ENCODE data around the gene NMNAT1. TPM values are rescaled to one million over a fixed set of nuclear protein-coding genes. Genes with fewer than 3 reads are reported as not detected.
"Not testable (repeated sequence)": the region's sequence is repeated elsewhere in the genome, so short reads cannot be mapped to it uniquely, and the experiment has no call there.

Gene NMNAT1
- total RNA-seq, 1 experiment from 2014 or later: 8.5 TPM

DNA sequence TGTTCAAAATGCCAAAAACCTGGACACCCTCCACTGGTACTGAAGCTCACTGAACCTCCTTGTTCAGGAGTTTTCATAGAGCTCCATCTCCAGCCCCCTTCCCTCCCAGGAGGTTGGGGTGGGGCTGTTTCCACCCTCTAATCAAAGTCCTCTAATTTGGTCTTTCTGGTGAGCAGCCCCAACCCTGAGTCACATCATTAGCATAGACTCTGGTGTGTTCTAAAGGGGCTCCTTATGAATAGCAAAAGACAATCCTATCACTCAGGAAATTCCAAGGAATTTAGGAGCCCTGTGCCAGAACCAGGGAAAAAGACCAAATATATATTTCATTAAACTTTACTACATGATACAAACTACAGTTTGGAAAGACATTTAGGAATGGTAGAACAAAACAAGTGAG lies 76.3 kb downstream of the NMNAT1 start:
- DNase-seq (ENCODE audit: low read depth): no peak

GRCh38 chr1:10020086-10020485 lies 76.8 kb downstream of the NMNAT1 start:
- no peak for DNase-seq (ENCODE audit: low read depth)

DNA sequence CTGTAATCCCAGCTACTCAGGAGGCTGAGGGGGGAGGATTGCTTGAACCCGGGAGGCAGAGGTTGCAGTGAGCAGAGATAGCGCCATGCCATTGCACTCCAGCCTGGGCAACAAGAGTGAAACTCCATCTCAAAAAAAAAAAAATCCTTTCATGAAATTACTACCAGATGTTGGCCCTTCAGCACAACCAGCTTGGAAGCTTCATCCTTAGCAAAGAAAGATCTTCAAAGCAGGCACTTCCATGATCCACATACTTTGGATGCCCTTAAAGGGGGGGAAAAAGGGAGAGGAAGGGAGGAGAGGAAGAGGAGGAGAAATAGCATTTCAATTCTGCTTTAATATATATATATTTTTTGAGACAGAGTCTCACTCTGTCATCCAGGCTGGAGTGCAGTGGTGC lies 77.4 kb downstream of the NMNAT1 start:
- not testable (repeated sequence) for DNase-seq (ENCODE audit: low read depth)

DNA sequence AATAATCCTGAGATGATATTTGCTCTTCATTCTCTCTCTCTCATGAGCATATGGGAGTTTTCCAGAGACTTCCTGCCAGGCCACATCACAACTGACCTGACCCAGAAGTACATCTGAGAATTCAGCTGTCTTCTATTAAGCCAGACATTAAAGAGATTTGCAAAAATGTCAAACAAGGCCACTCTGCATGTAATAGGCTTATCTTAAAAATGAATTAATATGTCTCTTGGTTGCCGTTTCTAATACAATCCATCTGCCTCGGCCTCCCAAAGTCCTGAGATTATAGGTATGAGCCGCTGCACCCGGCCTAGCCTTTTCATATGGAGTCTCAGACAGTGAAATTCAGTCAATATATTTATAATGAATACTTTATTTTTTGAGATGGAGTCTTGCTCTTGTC lies 78.7 kb downstream of the NMNAT1 start:
- not testable (repeated sequence) for DNase-seq (ENCODE audit: low read depth)

GRCh38 chr1:10022656-10023055 lies 79.4 kb downstream of the NMNAT1 start:
- no peak for DNase-seq (ENCODE audit: low read depth)

- no peak for DNase-seq (ENCODE audit: low read depth)
These were observed 82.1 kb downstream of the NMNAT1 start for GRCh38 chr1:10025354-10025753.

DNA sequence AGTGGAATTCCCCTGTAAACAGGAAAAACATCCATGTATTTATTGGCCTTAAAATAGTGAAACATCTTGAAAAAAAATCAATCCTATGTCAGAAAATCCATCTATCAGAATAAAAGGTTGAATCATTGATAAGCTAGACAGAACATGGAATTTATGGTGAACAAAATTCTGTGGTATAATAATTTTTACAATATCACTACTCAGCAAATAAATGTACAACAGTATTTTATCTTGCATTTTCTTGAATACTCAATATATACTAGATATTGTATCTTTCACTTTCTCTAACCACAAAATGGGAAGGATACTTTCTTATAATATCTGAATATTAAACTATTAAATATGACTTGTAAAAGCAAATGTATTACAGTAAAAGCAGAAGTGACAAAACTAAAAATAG lies 83.8 kb downstream of the NMNAT1 start:
- DNase-seq (ENCODE audit: low read depth): no peak

GRCh38 chr1:10028956-10029500 lies 85.8 kb downstream of the NMNAT1 start:
- not testable (repeated sequence) for DNase-seq (ENCODE audit: low read depth)

DNA sequence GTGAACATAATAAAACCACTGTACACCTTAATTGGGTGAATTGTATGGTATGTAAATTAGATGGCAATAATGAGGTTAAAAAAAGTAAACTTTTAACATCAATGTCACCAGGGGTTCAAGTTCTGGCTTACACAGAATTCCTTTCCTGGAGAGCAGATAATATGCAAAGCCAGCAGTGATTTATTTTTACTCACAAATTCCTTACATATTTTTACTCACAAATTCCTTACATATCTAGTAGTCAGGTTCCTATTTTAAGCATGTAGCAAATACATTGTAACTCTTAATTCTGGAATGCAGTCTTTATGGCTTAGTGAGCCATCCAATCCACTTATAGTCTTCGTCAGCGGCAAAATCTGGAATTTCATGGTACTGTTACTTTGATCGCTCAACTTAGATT lies 88.2 kb downstream of the NMNAT1 start:
- DNase-seq (ENCODE audit: low read depth): no peak

DNA sequence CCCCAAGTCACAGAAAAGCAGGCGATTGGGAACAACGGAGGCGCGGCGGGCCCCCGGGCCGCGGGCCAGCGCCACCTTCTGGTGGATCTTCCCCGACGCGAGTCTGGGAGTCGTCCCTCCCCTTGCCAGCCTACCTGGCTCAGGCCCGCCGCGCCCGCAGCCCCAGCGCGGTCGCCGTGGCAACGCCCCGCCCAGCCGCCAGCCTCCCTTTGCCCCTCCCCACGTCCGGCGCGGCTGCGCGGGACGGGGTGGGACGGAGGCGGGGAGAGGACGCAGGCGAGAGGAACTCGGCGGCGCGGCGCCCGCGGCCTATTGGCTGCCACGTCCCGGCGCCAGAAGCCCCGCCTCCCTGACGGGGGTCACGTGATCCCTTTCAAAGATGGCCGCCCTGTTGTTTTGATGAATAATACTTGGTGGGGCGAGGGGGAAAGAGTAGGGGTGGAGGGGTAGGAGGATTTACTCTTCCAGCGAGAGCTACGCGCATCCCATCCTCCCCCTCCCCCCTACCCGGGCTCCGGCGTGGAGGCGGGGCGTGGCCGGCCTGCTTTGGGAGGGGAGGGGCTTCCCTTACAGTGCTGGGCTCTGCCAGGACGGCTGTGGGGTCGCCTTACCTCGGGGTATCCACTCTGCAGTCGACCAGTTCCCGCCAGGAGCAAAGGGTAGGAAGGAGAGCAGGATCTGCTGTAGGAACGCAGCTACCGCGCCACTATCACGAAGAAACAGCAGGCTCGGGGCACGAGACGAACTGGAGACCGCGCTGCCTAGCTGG lies 89.5 kb downstream of the NMNAT1 start, which contains the start of gene UBE4B:
UBE4B (plus strand) TSS at position 369 of the 769 bp plus-strand sequence. CDS start 713 bp downstream, outside the sequence.
- DNase-seq (ENCODE audit: low read depth): peak; percentile 100

GRCh38 chr1:10033359-10033845 lies 90.1 kb downstream of the NMNAT1 start:
- DNase-seq (ENCODE audit: low read depth): peak; percentile 55

Other genes with a start within 250 kb of the NMNAT1 start
- 37.5 and 41.7 TPM in 2 replicates for gene CLSTN1, start 119.5 kb upstream of the NMNAT1 start, total RNA-seq (2014; rRNA removed; shearing (Covaris generic))
- gene CTNNBIP1, start 33.2 kb upstream of the NMNAT1 start, total RNA-seq (2014; rRNA removed; shearing (Covaris generic)): 17.0 and 24.3 TPM in 2 replicates
- gene LZIC, start 84 bp upstream of the NMNAT1 start, total RNA-seq (2014; rRNA removed; shearing (Covaris generic)): 41.3 and 55.6 TPM in 2 replicates
- gene RBP7, start 53.8 kb downstream of the NMNAT1 start, total RNA-seq (2014; rRNA removed; shearing (Covaris generic)): not detected in 2 replicates
- gene UBE4B, start 89.5 kb downstream of the NMNAT1 start, total RNA-seq (2014; rRNA removed; shearing (Covaris generic)): 34.4 and 38.8 TPM in 2 replicates

All from Daoy (cell line).